ES-I3 (cell line): ENCODE results near the gene CCZ1B.
"Not testable (repeated sequence)": the region's sequence is repeated elsewhere in the genome, so short reads cannot be mapped to it uniquely, and the experiment has no call there.

Source experiments
- H3K36me3 ChIP-seq: 2 replicates; pipeline ENCODE4 v1.6.1; 2013; ENCODE audit warnings: mild to moderate bottlenecking, low read length, control low read depth, moderate library complexity; ENCODE audit not compliant: insufficient read depth
- H3K4me1 ChIP-seq: 2 replicates; pipeline ENCODE4 v1.6.1; 2013; ENCODE audit warnings: mild to moderate bottlenecking, control low read depth, low read length; ENCODE audit not compliant: insufficient read depth
- H3K9ac ChIP-seq: 2 replicates; pipeline ENCODE4 v1.6.1; 2013; ENCODE audit warnings: low read depth, mild to moderate bottlenecking, low read length, moderate library complexity
- H3K9me3 ChIP-seq: 2 replicates; pipeline ENCODE4 v1.6.1; 2013; ENCODE audit warnings: mild to moderate bottlenecking, low read length, moderate library complexity; ENCODE audit not compliant: control insufficient read depth, insufficient read depth

The CCZ1B gene

DNA sequence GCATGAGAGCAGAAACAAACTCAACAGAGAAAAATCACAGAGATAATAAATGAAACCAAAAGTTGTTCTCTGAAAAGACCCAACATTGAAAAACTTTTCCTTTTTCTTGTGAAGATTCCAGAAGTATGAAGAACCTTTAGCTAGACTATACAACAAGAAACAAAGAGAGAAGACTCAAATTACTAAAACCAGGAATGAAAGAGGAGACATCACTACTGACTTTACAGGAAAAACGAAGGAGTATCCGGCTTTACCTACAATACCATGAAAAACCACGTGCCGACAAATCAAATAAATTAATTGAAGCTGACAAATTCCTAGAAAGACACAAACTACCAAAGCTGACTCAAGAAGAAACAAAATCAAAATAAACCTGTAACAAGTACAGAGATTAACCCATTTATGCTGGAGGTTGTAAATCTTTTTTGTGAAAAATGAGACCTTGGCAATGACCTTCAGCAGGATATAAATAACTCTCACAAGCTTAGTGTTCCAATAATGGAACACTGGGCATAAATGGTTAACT lies 18.6 kb downstream of the CCZ1B start:
- H3K36me3 ChIP-seq, H3K9me3 ChIP-seq, H3K4me1 ChIP-seq, H3K9ac ChIP-seq: not testable (repeated sequence)

DNA sequence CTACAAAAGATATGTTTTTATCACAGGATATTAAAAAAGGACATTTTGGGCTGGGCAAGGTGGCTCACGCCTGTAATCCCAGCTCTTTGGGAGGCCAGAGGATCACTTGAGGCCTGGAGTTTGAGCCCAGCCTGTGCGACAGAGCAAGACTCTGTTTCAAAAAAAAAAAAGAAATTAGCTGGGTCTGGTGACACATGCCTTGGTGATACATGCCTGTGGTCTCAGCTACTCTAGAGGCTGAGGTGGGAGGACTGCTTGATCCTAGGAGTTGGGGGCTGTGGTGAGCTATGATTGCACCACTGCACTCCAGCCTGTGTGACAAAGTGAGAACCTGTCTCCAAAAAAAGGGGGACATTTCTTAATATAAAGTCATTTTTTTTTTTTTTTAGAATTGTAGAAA lies 25.7 kb downstream of the CCZ1B start:
- not testable (repeated sequence) for H3K4me1 ChIP-seq, H3K9ac ChIP-seq

DNA sequence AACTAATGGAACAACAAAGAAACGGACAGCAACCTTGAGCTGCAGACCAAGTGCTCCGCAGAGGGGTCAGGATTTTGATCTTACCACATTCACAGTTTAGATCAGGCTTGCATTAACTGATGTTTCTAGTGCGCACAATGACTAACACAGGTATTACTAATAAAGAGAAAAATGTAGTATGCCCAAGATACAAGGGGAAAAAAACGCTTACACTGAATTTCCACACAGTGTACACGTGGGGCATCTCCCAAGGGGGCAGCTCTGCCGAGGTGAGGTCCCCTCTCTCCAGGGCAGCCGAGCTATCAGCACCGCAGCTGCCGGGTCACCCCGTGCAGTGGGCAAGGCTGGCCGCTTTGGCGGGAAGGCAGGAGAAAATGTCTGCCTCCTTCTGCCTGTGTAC lies 26.2 kb downstream of the CCZ1B start:
- H3K4me1 ChIP-seq, H3K9me3 ChIP-seq, H3K9ac ChIP-seq, H3K36me3 ChIP-seq: not testable (repeated sequence)

More for the DNA sequence above, 25.7 kb downstream of the CCZ1B start:
- H3K36me3 ChIP-seq, H3K9me3 ChIP-seq: not testable (repeated sequence)

DNA sequence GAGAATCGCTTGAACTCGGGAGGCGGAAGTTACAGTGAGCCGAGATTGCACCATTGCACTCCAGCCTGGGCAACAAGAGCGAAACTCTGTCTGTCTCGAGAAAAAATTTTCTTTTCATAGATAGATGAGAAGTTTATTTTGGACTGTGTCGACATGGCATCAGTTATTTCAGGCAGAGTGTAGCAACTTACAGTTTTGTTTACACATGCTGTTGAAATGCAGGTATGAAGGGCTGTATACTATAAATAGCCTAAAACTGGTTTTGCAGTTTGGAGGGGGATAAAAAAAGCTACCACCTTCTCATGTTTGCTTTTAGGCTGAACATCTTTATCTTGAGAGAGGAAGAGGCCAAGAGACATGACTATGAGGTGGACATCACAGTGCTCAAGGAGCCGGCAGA lies 28.0 kb downstream of the CCZ1B start:
- not testable (repeated sequence) for H3K9me3 ChIP-seq, H3K4me1 ChIP-seq, H3K9ac ChIP-seq, H3K36me3 ChIP-seq

DNA sequence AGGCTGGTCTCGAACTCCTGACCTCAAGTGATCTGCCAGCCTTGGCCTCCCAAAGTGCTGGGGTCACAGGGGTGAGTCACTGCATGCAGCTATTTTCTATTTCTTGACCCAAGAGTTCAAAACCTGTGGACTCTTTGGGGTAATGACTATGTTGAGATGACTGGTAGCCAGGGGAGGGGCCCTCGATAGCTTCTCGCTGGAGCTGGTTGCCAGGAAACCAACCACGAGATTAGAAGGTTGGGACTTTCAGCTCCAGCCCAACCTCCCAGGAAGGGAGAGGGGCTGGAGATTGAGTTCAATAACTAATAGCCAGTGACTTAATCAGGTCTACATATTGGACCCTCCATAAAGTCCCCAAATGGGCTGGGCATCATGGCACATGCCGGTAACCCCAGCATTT lies 28.9 kb downstream of the CCZ1B start:
- not testable (repeated sequence) for H3K9me3 ChIP-seq, H3K9ac ChIP-seq, H3K4me1 ChIP-seq, H3K36me3 ChIP-seq

DNA sequence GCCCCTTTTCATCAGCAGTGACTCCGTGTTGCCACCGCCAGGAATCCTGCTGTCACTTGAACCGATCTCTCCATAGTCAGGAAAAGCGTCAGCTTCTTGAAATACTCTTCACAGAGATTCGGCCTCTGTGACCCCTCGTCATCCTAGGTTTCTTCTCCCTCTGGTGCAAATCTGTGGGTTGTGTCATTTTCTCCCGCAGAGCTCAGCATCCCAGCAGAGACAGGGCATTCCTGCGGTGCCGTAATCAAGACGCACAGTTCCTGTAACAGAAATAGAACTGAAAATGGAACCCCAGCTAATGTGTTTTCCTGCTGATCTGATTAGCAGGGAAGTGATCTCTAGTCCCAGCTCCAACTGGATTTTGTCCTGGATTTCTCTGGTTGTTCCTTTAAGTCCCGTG lies 31.8 kb downstream of the CCZ1B start:
- not testable (repeated sequence) for H3K9me3 ChIP-seq, H3K9ac ChIP-seq, H3K4me1 ChIP-seq, H3K36me3 ChIP-seq

DNA sequence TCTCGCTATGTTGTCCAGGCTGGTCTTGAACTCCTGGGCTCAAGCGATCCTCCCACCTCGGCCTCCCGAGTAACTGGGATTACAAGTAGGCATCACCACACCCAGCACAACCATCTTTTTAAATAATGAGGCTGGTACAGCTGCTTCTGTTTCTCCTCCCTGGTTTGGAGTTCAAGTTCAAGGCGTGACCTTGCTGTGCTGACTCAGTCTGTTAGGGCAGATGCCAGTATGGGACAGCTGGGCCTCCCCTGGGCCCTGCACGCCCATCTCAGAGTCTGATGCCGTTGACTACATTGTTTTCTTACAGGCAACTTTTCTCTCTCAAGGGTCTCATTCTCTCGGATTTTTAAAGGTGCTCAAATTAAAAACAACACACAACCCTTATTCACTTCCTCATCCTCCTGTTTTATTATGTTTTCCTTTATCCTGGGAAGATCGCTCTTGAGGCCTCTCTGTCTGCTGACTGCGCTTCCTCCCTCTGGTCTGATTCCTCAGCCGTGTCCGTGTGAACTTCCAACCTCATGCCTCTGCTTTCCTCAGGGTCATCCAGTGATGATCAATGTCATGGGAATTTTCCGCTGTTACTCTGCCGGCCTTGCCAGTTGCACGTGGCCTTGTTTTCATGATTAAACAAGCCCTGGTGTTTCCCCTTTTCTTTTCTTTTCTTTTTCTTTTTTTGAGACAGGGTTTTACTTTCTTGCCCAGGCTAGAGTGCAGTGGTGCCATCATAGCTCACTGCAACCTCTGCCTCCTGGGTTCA lies 33.8 kb downstream of the CCZ1B start:
- H3K36me3 ChIP-seq, H3K4me1 ChIP-seq, H3K9me3 ChIP-seq, H3K9ac ChIP-seq: not testable (repeated sequence)

DNA sequence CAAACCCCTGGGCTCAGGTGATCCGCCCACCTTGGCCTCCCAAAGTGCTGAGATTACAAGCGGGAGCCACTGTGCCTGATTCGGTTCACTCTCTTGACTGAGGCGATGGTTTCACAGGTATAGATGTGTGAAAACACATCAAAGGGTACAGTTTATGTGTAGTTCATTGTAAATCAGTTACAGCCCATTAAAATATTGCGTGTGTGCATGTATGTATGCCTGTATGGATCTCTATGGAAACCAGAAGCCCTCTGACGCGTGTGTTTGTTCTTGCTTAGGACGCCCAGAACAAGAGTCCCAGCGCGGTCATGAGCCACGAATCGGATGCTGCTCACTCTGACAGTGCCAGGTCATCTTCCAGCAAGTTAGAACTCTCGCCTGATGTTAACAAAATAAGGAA lies 36.7 kb downstream of the CCZ1B start:
- not testable (repeated sequence) for H3K36me3 ChIP-seq, H3K9ac ChIP-seq

DNA sequence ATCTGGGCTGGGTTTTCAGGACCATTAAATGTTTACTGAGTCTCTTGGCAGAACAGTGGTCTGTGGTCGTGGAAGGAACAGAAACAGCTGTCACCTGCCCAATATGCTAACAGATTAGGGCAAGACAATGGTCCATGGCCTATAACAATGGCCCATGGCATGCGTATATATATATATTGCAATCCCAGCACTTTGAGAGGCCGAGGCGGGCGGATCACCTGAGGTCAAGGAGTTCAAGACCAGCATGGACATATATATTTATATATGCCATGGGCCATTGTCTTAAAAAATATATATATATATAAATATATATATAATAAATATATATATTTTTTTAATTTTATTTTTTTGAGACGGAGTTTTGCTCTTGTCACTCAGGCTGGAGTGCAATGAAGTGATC lies 44.5 kb downstream of the CCZ1B start:
- H3K4me1 ChIP-seq, H3K36me3 ChIP-seq, H3K9ac ChIP-seq, H3K9me3 ChIP-seq: not testable (repeated sequence)

More for the DNA sequence above, 36.7 kb downstream of the CCZ1B start:
- not testable (repeated sequence) for H3K4me1 ChIP-seq, H3K9me3 ChIP-seq

DNA sequence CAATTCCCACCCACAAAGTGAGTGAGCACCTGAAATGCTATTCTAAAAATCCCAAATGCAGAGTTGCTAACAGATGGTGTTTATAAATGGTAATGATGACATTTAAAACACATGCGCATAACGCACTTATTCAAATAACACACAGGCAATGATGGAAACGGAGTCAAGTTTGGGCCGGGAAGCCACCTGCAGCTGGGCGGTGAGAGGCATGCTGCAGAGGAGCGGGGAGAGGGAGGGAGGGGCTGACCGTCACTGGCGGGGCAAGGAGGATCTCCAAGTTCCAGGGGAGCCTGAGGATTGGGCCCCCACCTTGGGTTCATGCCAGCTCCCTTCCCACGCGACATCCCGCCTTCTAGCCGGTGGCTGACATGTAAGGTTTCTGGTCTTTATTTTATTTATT lies 64.9 kb downstream of the CCZ1B start:
- H3K36me3 ChIP-seq, H3K9ac ChIP-seq, H3K4me1 ChIP-seq, H3K9me3 ChIP-seq: not testable (repeated sequence)

DNA sequence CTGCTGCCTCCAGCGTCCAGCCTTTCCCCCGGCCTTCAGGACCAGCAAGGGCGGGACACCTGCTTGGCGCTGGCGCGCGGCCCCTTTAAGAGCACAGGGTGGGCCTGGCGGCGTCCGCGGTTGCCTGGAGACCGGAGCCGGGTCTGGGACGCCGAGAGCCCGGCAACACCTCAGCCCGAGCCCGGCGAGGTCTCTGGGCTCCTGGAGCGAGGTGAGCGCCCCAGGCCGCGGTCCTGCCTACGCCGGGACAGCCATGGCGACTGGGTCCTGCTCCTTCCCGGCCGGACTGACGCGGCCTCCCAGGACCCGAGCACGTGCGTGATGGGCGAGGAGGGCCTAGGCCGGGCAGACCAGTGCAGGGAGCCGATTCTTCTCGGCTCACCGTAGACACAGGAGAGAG lies 72.1 kb downstream of the CCZ1B start, which contains the start of gene RSPH10B2:
Gene RSPH10B2 (plus strand): TSS at position 140 of the 400 bp plus-strand sequence. CDS start 3,575 bp downstream, outside the sequence.
- not testable (repeated sequence) for H3K4me1 ChIP-seq, H3K9ac ChIP-seq, H3K9me3 ChIP-seq, H3K36me3 ChIP-seq

DNA sequence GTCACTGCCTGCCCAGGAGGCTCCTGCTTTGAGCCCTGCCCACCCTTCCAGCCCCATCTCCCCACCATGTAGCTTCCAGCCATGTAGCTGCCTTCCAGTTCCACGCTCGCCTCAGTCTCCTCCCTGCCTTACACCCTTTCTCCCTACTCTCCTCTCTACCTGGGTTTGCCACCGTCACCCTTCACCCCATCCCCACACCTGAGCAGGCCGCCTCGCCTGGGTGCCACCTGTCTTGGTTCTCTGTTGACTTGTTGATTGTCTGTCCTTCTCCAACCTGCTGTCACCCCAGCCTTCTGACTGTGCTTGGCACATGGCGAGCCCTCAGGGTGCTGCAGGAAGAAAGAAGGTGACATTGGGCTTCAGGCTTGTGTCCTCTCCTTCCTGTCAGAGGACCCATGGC lies 75.9 kb downstream of the CCZ1B start:
- not testable (repeated sequence) for H3K9me3 ChIP-seq, H3K4me1 ChIP-seq, H3K36me3 ChIP-seq, H3K9ac ChIP-seq

DNA sequence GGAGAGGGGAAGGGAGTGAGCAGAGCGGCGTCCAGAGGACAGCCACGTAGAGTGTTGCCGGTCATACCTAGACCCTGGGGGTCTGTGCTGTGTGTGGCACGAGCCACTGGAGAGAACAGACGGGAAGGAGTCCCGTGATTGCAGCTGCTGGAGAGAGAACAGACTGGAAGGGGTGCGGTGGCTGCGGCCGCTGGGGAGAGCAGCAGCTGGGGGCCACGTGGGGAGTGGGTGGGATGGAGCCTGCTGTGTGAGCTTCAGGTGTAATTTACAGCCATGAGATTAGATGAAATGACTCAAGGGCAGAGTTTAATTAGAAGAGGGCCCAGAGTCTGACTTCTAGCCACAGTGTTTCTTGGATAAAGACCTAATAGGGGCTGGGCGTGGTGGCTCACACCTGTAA lies 76.7 kb downstream of the CCZ1B start:
- H3K4me1 ChIP-seq, H3K9ac ChIP-seq, H3K9me3 ChIP-seq, H3K36me3 ChIP-seq: not testable (repeated sequence)
